PFSK-1 (cell line): ENCODE measurements around the gene PPP1R10.

Experiments
- FOXP2 ChIP-seq: optimal IDR thresholded peaks from 2 replicates; pipeline ENCODE3; 2011; ENCODE audit warnings: borderline replicate concordance, control low read depth, inconsistent platforms; ENCODE audit not compliant: insufficient read depth; ENCODE audit errors: extremely low read length, extremely low read depth
- POLR2AphosphoS5 ChIP-seq: IDR thresholded peaks from 2 replicates; pipeline ENCODE4 v1.6.1; 2012; ENCODE audit warnings: low read depth, mild to moderate bottlenecking, control low read depth, low read length, moderate library complexity
- REST ChIP-seq, 2 experiments: IDR thresholded peaks; 2 replicates each; pipeline versions ENCODE4 v1.6.1 to v1.8.0; 2011 to 2012; ENCODE audit warnings: low read depth in 2 of 2, low read length in 2 of 2, control low read depth in 1 of 2, inconsistent platforms in 1 of 2, mild to moderate bottlenecking in 1 of 2, moderate library complexity in 1 of 2; ENCODE audit not compliant: insufficient read depth in 1 of 2
- SIN3A ChIP-seq: IDR thresholded peaks from 2 replicates; pipeline ENCODE4 v1.6.1; 2012; ENCODE audit warnings: mild to moderate bottlenecking, low read length, moderate library complexity, borderline replicate concordance; ENCODE audit not compliant: insufficient read depth
- TAF1 ChIP-seq: IDR thresholded peaks from 2 replicates; pipeline ENCODE4 v1.6.1; 2012; ENCODE audit warnings: low read length, control low read depth, borderline replicate concordance; ENCODE audit not compliant: insufficient read depth

- TF ChIP-seq POLR2AphosphoS5 (no peak), REST (IDR thresholded peaks at IDR 0.05; ENCODE audit: insufficient read depth in 1 of 2, low read depth in 2 of 2, low read length in 2 of 2) (no peak), SIN3A (no peak), TAF1 (no peak), FOXP2 (no peak)
Observed at GRCh38 chr6:30645989-30646388, 28.9 kb upstream of the PPP1R10 start.
